H1 (cell line): Measurements from ENCODE around the gene HS6ST3. TPM values are rescaled to one million over a fixed set of nuclear protein-coding genes. Genes with fewer than 3 reads are reported as not detected.

ENCODE experiments used
- CTCF ChIA-PET: fragments of 300-600 bp; sonication (Branson Sonifier 250); formaldehyde crosslinking; loops from one replicate; lab custom pipeline; 2021; ENCODE audit not compliant: partially characterized antibody; lab: Charles Lee
- POLR2A ChIA-PET: fragments of 300-600 bp; sonication (Branson Sonifier 250); formaldehyde crosslinking; loops from one replicate; lab custom pipeline; 2021; ENCODE audit warnings: inconsistent platforms; ENCODE audit not compliant: partially characterized antibody; lab: Charles Lee
- DNase-seq, 2 experiments: peaks; one replicate each; pipeline versions ENCODE4 v3.0.0 to v3.0.0-alpha.2; 2010 to 2022; ENCODE audit warnings: low spot score in 2 of 2, low read depth in 1 of 2, mixed read lengths in 1 of 2
- FAIRE-seq: peaks from 2 replicates; lab custom pipeline; 2011; peaks lifted over from hg19 to GRCh38; lab: Jason Lieb, UNC
- H2AFZ ChIP-seq: 2 replicates; pipeline ENCODE4 v1.8.1; 2012; ENCODE audit warnings: low read length, inconsistent platforms
- H2AK5ac ChIP-seq: 2 replicates; pipeline ENCODE4 v1.6.1; 2013; ENCODE audit warnings: low read depth, low read length
- H2BK120ac ChIP-seq: replicated peaks from 2 replicates; pipeline ENCODE3; 2013; ENCODE audit warnings: low read depth, low read length, inconsistent platforms
- H2BK12ac ChIP-seq: 2 replicates; pipeline ENCODE4 v1.6.1; 2013; ENCODE audit warnings: low read depth, low read length
- H2BK15ac ChIP-seq: 2 replicates; pipeline ENCODE4 v1.6.1; 2013; ENCODE audit warnings: low read length
- H2BK20ac ChIP-seq: 2 replicates; pipeline ENCODE4 v1.6.1; 2013; ENCODE audit warnings: low read length
- H2BK5ac ChIP-seq: 2 replicates; pipeline ENCODE4 v1.6.1; 2013; ENCODE audit warnings: low read depth, low read length
- H3K14ac ChIP-seq: 2 replicates; pipeline ENCODE4 v1.6.1; 2013; ENCODE audit warnings: inconsistent platforms; ENCODE audit not compliant: insufficient read length
- H3K18ac ChIP-seq: 2 replicates; pipeline ENCODE4 v1.6.1; 2013; ENCODE audit warnings: low read length; ENCODE audit errors: extremely low read depth
- H3K23ac ChIP-seq: 2 replicates; pipeline ENCODE4 v1.6.1; 2013; ENCODE audit warnings: inconsistent platforms; ENCODE audit not compliant: insufficient read length
- H3K23me2 ChIP-seq: 2 replicates; pipeline ENCODE4 v1.6.1; 2013; ENCODE audit warnings: low read depth, low read length
- H3K27ac ChIP-seq: 2 replicates; pipeline ENCODE4 v1.6.1; 2011; ENCODE audit warnings: low read depth, low read length, inconsistent platforms
- H3K27me3 ChIP-seq, 4 experiments: replicated peaks in 1 of 4; 1 replicate in 1 of 4; 2 replicates in 3 of 4; pipeline versions ENCODE4 v1.6.1 to v1.8.1; 2011 to 2013; ENCODE audit warnings: low read length in 3 of 4, mild to moderate bottlenecking in 3 of 4, inconsistent platforms in 2 of 4, mixed read lengths in 2 of 4, moderate library complexity in 1 of 4; ENCODE audit not compliant: control insufficient read depth in 3 of 4, insufficient read depth in 3 of 4; ENCODE audit errors: extremely low read depth in 1 of 4
- H3K36me3 ChIP-seq, 4 experiments: 2 replicates each; pipeline versions ENCODE4 v1.6.1 to v1.8.1; 2011 to 2013; ENCODE audit warnings: mild to moderate bottlenecking in 4 of 4, low read length in 3 of 4, moderate library complexity in 2 of 4, control low read depth in 1 of 4, inconsistent platforms in 1 of 4; ENCODE audit not compliant: insufficient read depth in 4 of 4, control insufficient read depth in 2 of 4
- H3K4ac ChIP-seq: replicated peaks from 2 replicates; pipeline ENCODE3; 2013; ENCODE audit warnings: low read length, low read depth, mixed read lengths, inconsistent platforms; ENCODE audit not compliant: insufficient read length
- H3K4me1 ChIP-seq, 4 experiments: replicated peaks in 1 of 4; 1 replicate in 1 of 4; 2 replicates in 3 of 4; pipeline versions ENCODE4 v1.6.1 to v1.8.1; 2011 to 2013; ENCODE audit warnings: low read length in 3 of 4, inconsistent platforms in 2 of 4, mixed read lengths in 1 of 4; ENCODE audit not compliant: insufficient read depth in 4 of 4, control insufficient read depth in 3 of 4
- H3K4me2 ChIP-seq, 2 experiments: 2 replicates each; pipeline versions ENCODE4 v1.6.1 to v1.8.1; 2011 to 2013; ENCODE audit warnings: low read depth in 2 of 2, low read length in 2 of 2, control low read depth in 1 of 2, inconsistent platforms in 1 of 2, mild to moderate bottlenecking in 1 of 2; ENCODE audit not compliant: insufficient read depth in 1 of 2
- H3K4me3 ChIP-seq, 4 experiments: fragments of 200-600, 300-600 bp in 1 of 4; sonication (generic), shearing (Covaris generic), sonication (Bioruptor Twin) in 1 of 4; 2 replicates each; pipeline versions ENCODE4 v1.5.1 to v1.8.1; 2011 to 2016; ENCODE audit warnings: low read length in 4 of 4, low read depth in 3 of 4, control low read depth in 2 of 4, inconsistent platforms in 2 of 4, mild to moderate bottlenecking in 2 of 4, mixed read lengths in 1 of 4, moderate library complexity in 1 of 4; ENCODE audit not compliant: insufficient read depth in 2 of 4; ENCODE audit errors: extremely low read depth in 1 of 4
- H3K56ac ChIP-seq: replicated peaks from 2 replicates; pipeline ENCODE3; 2013; ENCODE audit warnings: low read depth, mild to moderate bottlenecking, mixed read lengths, low read length, inconsistent platforms; ENCODE audit not compliant: insufficient read length
- H3K79me1 ChIP-seq: 2 replicates; pipeline ENCODE4 v1.6.1; 2013; ENCODE audit warnings: low read depth, low read length, control low read depth
- H3K79me2 ChIP-seq, 2 experiments: 2 replicates each; pipeline versions ENCODE4 v1.6.1 to v1.8.1; 2012 to 2013; ENCODE audit warnings: low read length in 2 of 2, mild to moderate bottlenecking in 2 of 2, inconsistent platforms in 1 of 2; ENCODE audit not compliant: insufficient read depth in 2 of 2, control insufficient read depth in 1 of 2
- H3K9ac ChIP-seq, 4 experiments: replicated peaks in 1 of 4; 1 replicate in 1 of 4; 2 replicates in 3 of 4; pipeline versions ENCODE4 v1.6.1 to v1.8.1; 2011 to 2013; ENCODE audit warnings: low read depth in 3 of 4, low read length in 3 of 4, control low read depth in 2 of 4, mild to moderate bottlenecking in 2 of 4, moderate library complexity in 2 of 4, inconsistent platforms in 1 of 4; ENCODE audit errors: extremely low read depth in 1 of 4
- H3K9me3 ChIP-seq, 2 experiments: 2 replicates each; pipeline versions ENCODE4 v1.6.1 to v1.8.1; 2012 to 2013; ENCODE audit warnings: mild to moderate bottlenecking in 2 of 2, moderate library complexity in 2 of 2, control low read depth in 1 of 2, inconsistent platforms in 1 of 2, low read depth in 1 of 2, low read length in 1 of 2, mixed read lengths in 1 of 2; ENCODE audit not compliant: insufficient read depth in 2 of 2
- H4K20me1 ChIP-seq, 2 experiments: replicated peaks in 1 of 2; 2 replicates each; pipeline versions ENCODE3 to v1.8.1; 2011 to 2013; ENCODE audit warnings: inconsistent platforms in 2 of 2, low read length in 2 of 2, mild to moderate bottlenecking in 1 of 2; ENCODE audit not compliant: insufficient read depth in 2 of 2, control insufficient read depth in 1 of 2
- H4K5ac ChIP-seq: 2 replicates; pipeline ENCODE4 v1.6.1; 2013; ENCODE audit warnings: low read length, low read depth, mixed read lengths, inconsistent platforms; ENCODE audit not compliant: insufficient read length
- H4K8ac ChIP-seq: 2 replicates; pipeline ENCODE4 v1.8.0; 2013; ENCODE audit warnings: mild to moderate bottlenecking, moderate library complexity, low read length, inconsistent platforms; ENCODE audit not compliant: insufficient read depth; ENCODE audit errors: extremely low read depth
- H4K91ac ChIP-seq: replicated peaks from 2 replicates; pipeline ENCODE3; 2013; ENCODE audit warnings: low read length, mixed read lengths, inconsistent platforms; ENCODE audit not compliant: insufficient read length
- CBX5 ChIP-seq: fragments of 300-800, 300-1000 bp; sonication (generic); IDR thresholded peaks from 2 replicates; pipeline ENCODE4 v1.7.1; 2016; ENCODE audit warnings: antibody characterized with exemption, low read length, low read depth
- MAFK ChIP-seq: IDR thresholded peaks from 2 replicates; pipeline ENCODE4 v1.6.1; 2012; ENCODE audit warnings: low read depth, mild to moderate bottlenecking, improper control_type of control experiment, low read length
- TCF12 ChIP-seq: IDR thresholded peaks from 2 replicates; pipeline ENCODE4 v1.6.1; 2011; ENCODE audit warnings: low read depth, mild to moderate bottlenecking, low read length
- YY1 ChIP-seq: IDR thresholded peaks from 2 replicates; pipeline ENCODE4 v1.6.1; 2011; ENCODE audit warnings: low read depth, mild to moderate bottlenecking, low read length
- polyA plus RNA-seq, 7 experiments: library from polyadenylated mRNA; depleted of rRNA in 3 of 7; stranded (reverse) in 5 of 7; unstranded in 2 of 7; fragments of >200 nt in 5 of 7; fragments of 200-250 nt in 2 of 7; gene quantifications; 1 replicate in 5 of 7; 2 replicates in 1 of 7; 4 replicates in 1 of 7; pipeline versions ENCODE4 v1.2.1 to v1.2.3, GENCODE V29; 2011 to 2013; ENCODE audit warnings: missing spikeins in 2 of 7, mixed read lengths in 2 of 7
- total RNA-seq: library from RNA; stranded (reverse); fragmentation: NEBNext Ultra II Directional; extraction: Animal tissue kit (Norgen Biotek cat#: 25700); gene quantifications from 2 replicates; pipeline ENCODE4 v1.2.1, GENCODE V29; 2021

Gene HS6ST3
- total and polyA plus RNA-seq, 2 of the 8 experiments (the other 6 are each of a cell fraction or from before 2014, with no cell fraction given) = 0.45 to 1.2 TPM

DNA sequence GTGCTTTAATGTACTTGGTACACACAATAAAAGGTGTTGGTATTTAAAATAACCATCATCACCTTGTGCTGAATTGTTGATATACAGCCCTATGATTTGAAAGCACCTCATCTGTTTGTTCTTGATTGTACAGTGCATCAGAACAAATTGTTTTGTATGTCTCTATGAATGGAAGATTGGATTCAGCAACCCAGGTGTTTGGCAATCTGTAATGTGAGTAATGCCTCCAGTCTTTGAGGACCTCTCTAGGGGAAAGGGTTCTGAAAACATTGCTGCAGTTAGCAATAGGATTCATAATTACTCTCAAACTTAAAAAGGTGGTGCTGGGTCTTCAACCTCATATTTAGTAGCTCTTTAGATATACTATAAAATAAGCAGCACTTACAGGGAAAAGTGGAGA, 562.6 kb downstream of the HS6ST3 start:
- no peak overlapping the region for H3K4ac ChIP-seq
- H3K4me2 ChIP-seq = no peak overlapping the region
- H3K23me2 ChIP-seq = peaks cover 1% of the 10 kb centered on the region; the same call in 1 of the 2 replicates
- H2AFZ ChIP-seq = no peak overlapping the region
- H3K27me3 ChIP-seq = no peaks in the 10 kb centered on the region
- no peak overlapping the region for H4K8ac ChIP-seq
- H3K9ac ChIP-seq = no peak overlapping the region
- no peak overlapping the region for H3K27ac ChIP-seq
- H3K4me1 ChIP-seq = no peaks in the 10 kb centered on the region
- no peak overlapping the region for H3K4me3 ChIP-seq
- H3K9me3 ChIP-seq = no peaks in the 10 kb centered on the region
- POLR2A ChIA-PET = interaction anchor here (0.7 kb wide), 1 partner anchor 92 kb away, joined by 3 read pairs; no protein-coding TSS in a partner anchor
- H4K91ac ChIP-seq = no peak overlapping the region
- no peaks in the 10 kb centered on the region for H3K79me1 ChIP-seq
- H4K20me1 ChIP-seq = no peaks in the 10 kb centered on the region
- no peak overlapping the region for H4K5ac ChIP-seq
- no peak overlapping the region for H2BK20ac ChIP-seq
- H2BK120ac ChIP-seq = no peak overlapping the region
- no peak overlapping the region for H2AK5ac ChIP-seq
- CTCF ChIA-PET = no interaction called here
- DNase-seq (no peak), FAIRE-seq (no peak)
- no peak overlapping the region for H2BK5ac ChIP-seq
- H3K23ac ChIP-seq = no peak overlapping the region
- H3K79me2 ChIP-seq = no peaks in the 10 kb centered on the region
- H2BK15ac ChIP-seq = no peak overlapping the region
- H3K18ac ChIP-seq = no peak overlapping the region
- TF ChIP-seq CBX5 = no peak
- no peak for TF ChIP-seq YY1
- no peak for TF ChIP-seq TCF12
- TF ChIP-seq MAFK = no peak
- no peak overlapping the region for H2BK12ac ChIP-seq
- no peak overlapping the region for H3K14ac ChIP-seq
- H3K36me3 ChIP-seq = no peaks in the 10 kb centered on the region
- no peak overlapping the region for H3K56ac ChIP-seq
